Measurements from ENCODE around the gene ALG8.
"Not testable (repeated sequence)": the region's sequence is repeated elsewhere in the genome, so short reads cannot be mapped to it uniquely, and the experiment has no call there.

The ALG8 gene

DNA sequence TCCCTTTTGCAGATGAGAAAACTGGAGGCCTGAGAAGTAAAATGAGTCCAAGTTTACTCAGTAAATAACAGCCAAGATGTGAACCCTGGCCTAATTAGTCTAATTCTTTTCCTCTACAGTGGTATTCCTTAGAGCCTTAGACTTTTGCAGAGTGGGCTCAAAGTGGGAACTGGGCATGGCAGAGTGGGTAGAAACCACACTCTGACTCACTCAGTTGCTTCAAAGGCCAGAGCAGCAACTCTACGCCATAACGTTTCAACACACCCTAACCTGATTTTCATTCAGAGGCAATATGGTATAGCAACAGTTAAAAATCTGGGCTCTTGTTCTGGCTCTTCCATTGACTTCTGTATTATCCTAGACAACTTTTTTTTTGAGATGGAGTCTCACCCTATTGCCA is 73.0 kb downstream of the ALG8 start:
- peaks cover 13 to 18% of the 10 kb centered on the region in 2 donors for H3K36me3 ChIP-seq (ENCODE audit: control insufficient read depth in 1 of 2, insufficient read depth in 2 of 2, low read length in 2 of 2)
- no peaks in the 10 kb centered on the region for H3K27me3 ChIP-seq (ENCODE audit: low read depth, low read length)
- no peaks in the 10 kb centered on the region for H3K9me3 ChIP-seq (ENCODE audit: control insufficient read depth in 1 of 2, low read length in 2 of 2)
- H3K4me3 ChIP-seq (ENCODE audit: low read depth in 1 of 2, low read length in 2 of 2), result no peak overlapping the region
- no peak overlapping the region for H3K27ac ChIP-seq (ENCODE audit: low read length)
- peaks cover 0 to 6% of the 10 kb centered on the region in 2 donors for H3K4me1 ChIP-seq (ENCODE audit: control insufficient read depth in 1 of 2, insufficient read depth in 2 of 2, low read length in 2 of 2)

- no peak overlapping the region for H3K4me3 ChIP-seq (ENCODE audit: low read depth in 1 of 2, low read length in 2 of 2)
Measured at GRCh38 chr11:78065203-78065602, 74.2 kb downstream of the ALG8 start.

DNA sequence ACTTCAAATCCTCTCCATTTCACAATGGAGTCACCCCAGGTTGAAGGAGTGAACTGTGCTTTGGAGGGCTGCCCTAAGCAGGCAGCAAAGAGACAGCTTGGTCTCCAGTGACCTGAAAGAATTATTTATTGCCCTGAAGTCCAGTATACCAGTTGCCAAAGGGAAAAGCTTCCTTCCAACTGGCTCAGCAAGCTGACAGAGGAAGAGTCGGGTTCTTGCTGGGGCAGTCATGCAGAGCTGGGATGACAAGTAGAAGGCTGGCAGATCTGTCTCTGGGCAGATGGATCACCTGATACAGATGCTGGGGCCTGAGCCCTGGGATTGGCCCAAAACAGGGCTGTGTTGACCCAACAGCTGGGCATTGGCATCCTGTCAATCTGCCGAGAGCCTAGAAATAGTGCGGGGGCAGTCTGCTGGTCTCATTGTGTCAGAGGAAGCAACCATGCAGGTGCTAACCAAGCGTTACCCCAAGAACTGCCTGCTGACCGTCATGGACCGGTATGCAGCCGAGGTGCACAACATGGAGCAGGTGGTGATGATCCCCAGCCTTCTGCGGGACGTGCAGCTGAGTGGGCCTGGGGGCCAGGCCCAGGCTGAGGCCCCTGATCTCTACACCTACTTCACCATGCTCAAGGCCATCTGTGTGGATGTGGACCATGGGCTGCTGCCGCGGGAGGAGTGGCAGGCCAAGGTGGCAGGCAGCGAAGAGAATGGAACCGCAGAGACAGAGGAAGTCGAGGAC is 75.8 kb downstream of the ALG8 start, which contains the start of gene THRSP:
Gene THRSP (plus strand): TSS at position 422 of the 742 bp plus-strand sequence. CDS start 21 bp downstream, at position 443.
- no peak within 1 kb of the TSS for H3K4me3 ChIP-seq (ENCODE audit: low read depth in 1 of 2, low read length in 2 of 2)
- no peak within 1 kb of the TSS for H3K27ac ChIP-seq (ENCODE audit: low read length)
- H3K36me3 ChIP-seq (ENCODE audit: control insufficient read depth in 1 of 2, insufficient read depth in 2 of 2, low read length in 2 of 2), result peaks cover 0 to 2% of the 10 kb centered on the region in 2 donors
- no peaks in the 10 kb centered on the region for H3K4me1 ChIP-seq (ENCODE audit: control insufficient read depth in 1 of 2, insufficient read depth in 2 of 2, low read length in 2 of 2)
- H3K27me3 ChIP-seq (ENCODE audit: low read depth, low read length), result no peaks in the 10 kb centered on the region
- no peaks in the 10 kb centered on the region for H3K9me3 ChIP-seq (ENCODE audit: control insufficient read depth in 1 of 2, low read length in 2 of 2)

More at GRCh38 chr11:78065203-78065602, 74.2 kb downstream of the ALG8 start:
- Histone ChIP-seq H3K36me3 (ENCODE audit: control insufficient read depth in 1 of 2, insufficient read depth in 2 of 2, low read length in 2 of 2) (peaks cover 3 to 11% of the 10 kb centered on the region in 2 donors), H3K27me3 (ENCODE audit: low read depth, low read length) (no peaks in the 10 kb centered on the region), H3K9me3 (ENCODE audit: control insufficient read depth in 1 of 2, low read length in 2 of 2) (no peaks in the 10 kb centered on the region), H3K4me1 (ENCODE audit: control insufficient read depth in 1 of 2, insufficient read depth in 2 of 2, low read length in 2 of 2) (peaks cover 0 to 6% of the 10 kb centered on the region in 2 donors), H3K27ac (ENCODE audit: low read length) (no peak overlapping the region)

- Histone ChIP-seq H3K4me1 (ENCODE audit: control insufficient read depth in 1 of 2, insufficient read depth in 2 of 2, low read length in 2 of 2) (no peaks in the 10 kb centered on the region), H3K27ac (ENCODE audit: low read length) (no peak overlapping the region), H3K9me3 (ENCODE audit: control insufficient read depth in 1 of 2, low read length in 2 of 2) (no peaks in the 10 kb centered on the region), H3K4me3 (ENCODE audit: low read depth in 1 of 2, low read length in 2 of 2) (no peak overlapping the region), H3K27me3 (ENCODE audit: low read depth, low read length) (no peaks in the 10 kb centered on the region), H3K36me3 (ENCODE audit: control insufficient read depth in 1 of 2, insufficient read depth in 2 of 2, low read length in 2 of 2) (no peaks in the 10 kb centered on the region)
Measured at GRCh38 chr11:78062671-78063070, 76.8 kb downstream of the ALG8 start.

DNA sequence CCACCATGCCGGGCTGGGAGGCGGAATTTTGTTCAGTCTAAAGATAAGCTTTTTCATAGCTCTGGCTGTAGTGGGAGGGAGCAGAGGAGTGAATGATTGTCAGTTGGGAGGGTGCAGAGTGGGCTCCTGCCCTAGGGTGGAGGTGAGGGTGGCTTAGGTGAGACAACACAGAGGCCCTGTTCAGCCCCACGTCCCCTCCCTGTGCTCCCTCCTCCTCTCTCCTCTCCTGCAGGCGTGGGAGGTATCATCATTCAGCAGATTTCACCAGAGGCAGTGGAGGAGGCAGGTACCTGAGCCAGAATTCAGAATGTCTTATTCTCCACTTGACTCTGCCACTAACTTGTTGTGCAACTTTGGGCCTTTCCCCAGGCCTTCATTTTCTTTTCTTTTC is 77.5 kb downstream of the ALG8 start:
- H3K36me3 ChIP-seq (ENCODE audit: control insufficient read depth in 1 of 2, insufficient read depth in 2 of 2, low read length in 2 of 2), result no peaks in the 10 kb centered on the region
- H3K27me3 ChIP-seq (ENCODE audit: low read depth, low read length), result no peaks in the 10 kb centered on the region
- no peak overlapping the region for H3K27ac ChIP-seq (ENCODE audit: low read length)
- no peaks in the 10 kb centered on the region for H3K4me1 ChIP-seq (ENCODE audit: control insufficient read depth in 1 of 2, insufficient read depth in 2 of 2, low read length in 2 of 2)
- no peak overlapping the region for H3K4me3 ChIP-seq (ENCODE audit: low read depth in 1 of 2, low read length in 2 of 2)
- H3K9me3 ChIP-seq (ENCODE audit: control insufficient read depth in 1 of 2, low read length in 2 of 2), result no peaks in the 10 kb centered on the region

- Histone ChIP-seq H3K27ac (ENCODE audit: low read length) (no peak overlapping the region), H3K36me3 (ENCODE audit: control insufficient read depth in 1 of 2, insufficient read depth in 2 of 2, low read length in 2 of 2) (no peaks in the 10 kb centered on the region), H3K9me3 (ENCODE audit: control insufficient read depth in 1 of 2, low read length in 2 of 2) (no peaks in the 10 kb centered on the region), H3K4me1 (ENCODE audit: control insufficient read depth in 1 of 2, insufficient read depth in 2 of 2, low read length in 2 of 2) (no peaks in the 10 kb centered on the region), H3K4me3 (ENCODE audit: low read depth in 1 of 2, low read length in 2 of 2) (no peak overlapping the region), H3K27me3 (ENCODE audit: low read depth, low read length) (no peaks in the 10 kb centered on the region)
Measured at GRCh38 chr11:78061088-78061920, 78.1 kb downstream of the ALG8 start.

DNA sequence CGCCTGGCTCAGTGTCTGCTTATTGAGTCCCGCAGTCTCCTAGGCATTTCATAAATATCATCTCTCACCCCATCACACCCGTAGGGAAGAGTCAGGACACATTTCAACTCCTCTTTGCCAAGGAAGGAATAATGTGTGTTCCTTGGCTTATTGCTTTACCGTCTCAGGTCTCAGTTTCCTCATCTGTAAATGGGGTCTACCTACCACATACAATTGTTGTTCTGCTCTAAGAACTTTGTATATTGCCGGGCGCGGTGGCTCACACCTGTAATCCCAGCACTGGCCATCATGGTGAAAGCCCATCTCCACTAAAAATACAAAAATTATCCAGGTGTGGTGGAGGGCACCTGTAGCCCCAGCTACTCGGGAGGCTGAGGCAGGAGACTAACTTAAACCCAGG is 78.9 kb downstream of the ALG8 start:
- Histone ChIP-seq H3K27ac (ENCODE audit: low read length) (no peak overlapping the region), H3K9me3 (ENCODE audit: control insufficient read depth in 1 of 2, low read length in 2 of 2) (no peaks in the 10 kb centered on the region), H3K4me1 (ENCODE audit: control insufficient read depth in 1 of 2, insufficient read depth in 2 of 2, low read length in 2 of 2) (no peaks in the 10 kb centered on the region), H3K4me3 (ENCODE audit: low read depth in 1 of 2, low read length in 2 of 2) (no peak overlapping the region), H3K27me3 (ENCODE audit: low read depth, low read length) (no peaks in the 10 kb centered on the region), H3K36me3 (ENCODE audit: control insufficient read depth in 1 of 2, insufficient read depth in 2 of 2, low read length in 2 of 2) (no peaks in the 10 kb centered on the region)

DNA sequence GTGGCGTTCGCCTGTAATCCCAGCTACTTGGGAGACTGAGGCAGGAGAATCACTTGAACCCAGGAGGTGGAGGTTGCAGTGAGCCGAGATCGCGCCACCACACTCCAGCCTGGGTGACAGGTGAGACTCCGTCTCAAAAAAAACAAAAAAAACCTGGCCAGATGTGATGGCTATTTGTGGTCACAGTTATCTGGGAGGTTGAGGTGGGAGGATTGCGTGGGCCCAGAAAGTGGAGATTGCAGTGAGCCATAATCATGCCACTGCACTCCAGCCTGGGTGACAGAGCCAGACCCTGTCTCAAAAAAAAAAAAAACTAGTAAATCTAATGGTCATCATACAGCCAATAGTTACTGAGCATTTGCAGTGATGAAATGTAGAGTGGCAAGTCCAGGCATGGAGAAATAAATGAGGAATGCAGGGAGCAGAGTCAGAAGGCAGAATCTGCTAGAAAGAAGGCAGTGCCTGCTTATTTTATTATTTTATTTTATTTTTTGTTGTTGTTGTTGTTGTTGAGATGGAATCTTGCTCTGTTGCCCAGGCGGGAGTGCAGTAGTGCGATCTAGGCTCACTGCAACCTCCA is 79.6 kb downstream of the ALG8 start:
- H3K4me3 ChIP-seq (ENCODE audit: low read depth in 1 of 2, low read length in 2 of 2); H3K27ac ChIP-seq (ENCODE audit: low read length); H3K4me1 ChIP-seq (ENCODE audit: control insufficient read depth in 1 of 2, insufficient read depth in 2 of 2, low read length in 2 of 2); H3K9me3 ChIP-seq (ENCODE audit: control insufficient read depth in 1 of 2, low read length in 2 of 2); H3K36me3 ChIP-seq (ENCODE audit: control insufficient read depth in 1 of 2, insufficient read depth in 2 of 2, low read length in 2 of 2); H3K27me3 ChIP-seq (ENCODE audit: low read depth, low read length): not testable (repeated sequence)

- no peaks in the 10 kb centered on the region for H3K36me3 ChIP-seq (ENCODE audit: control insufficient read depth in 1 of 2, insufficient read depth in 2 of 2, low read length in 2 of 2)
- H3K27ac ChIP-seq (ENCODE audit: low read length), result no peak overlapping the region
- H3K4me3 ChIP-seq (ENCODE audit: low read depth in 1 of 2, low read length in 2 of 2), result no peak overlapping the region
- H3K27me3 ChIP-seq (ENCODE audit: low read depth, low read length), result no peaks in the 10 kb centered on the region
- H3K4me1 ChIP-seq (ENCODE audit: control insufficient read depth in 1 of 2, insufficient read depth in 2 of 2, low read length in 2 of 2), result no peaks in the 10 kb centered on the region
- no peaks in the 10 kb centered on the region for H3K9me3 ChIP-seq (ENCODE audit: control insufficient read depth in 1 of 2, low read length in 2 of 2)
Measured at GRCh38 chr11:78057462-78058055, 81.9 kb downstream of the ALG8 start.

GRCh38 chr11:78056093-78056492 is 83.3 kb downstream of the ALG8 start:
- H3K27ac ChIP-seq (ENCODE audit: low read length), result no peak overlapping the region
- H3K27me3 ChIP-seq (ENCODE audit: low read depth, low read length), result no peaks in the 10 kb centered on the region
- H3K4me3 ChIP-seq (ENCODE audit: low read depth in 1 of 2, low read length in 2 of 2), result no peak overlapping the region
- no peaks in the 10 kb centered on the region for H3K9me3 ChIP-seq (ENCODE audit: control insufficient read depth in 1 of 2, low read length in 2 of 2)
- H3K36me3 ChIP-seq (ENCODE audit: control insufficient read depth in 1 of 2, insufficient read depth in 2 of 2, low read length in 2 of 2), result no peaks in the 10 kb centered on the region
- no peaks in the 10 kb centered on the region for H3K4me1 ChIP-seq (ENCODE audit: control insufficient read depth in 1 of 2, insufficient read depth in 2 of 2, low read length in 2 of 2)

- H3K27me3 ChIP-seq (ENCODE audit: low read depth, low read length), result no peaks in the 10 kb centered on the region
- no peaks in the 10 kb centered on the region for H3K4me1 ChIP-seq (ENCODE audit: control insufficient read depth in 1 of 2, insufficient read depth in 2 of 2, low read length in 2 of 2)
- H3K9me3 ChIP-seq (ENCODE audit: control insufficient read depth in 1 of 2, low read length in 2 of 2), result no peaks in the 10 kb centered on the region
- H3K4me3 ChIP-seq (ENCODE audit: low read depth in 1 of 2, low read length in 2 of 2), result no peak overlapping the region
- no peaks in the 10 kb centered on the region for H3K36me3 ChIP-seq (ENCODE audit: control insufficient read depth in 1 of 2, insufficient read depth in 2 of 2, low read length in 2 of 2)
- H3K27ac ChIP-seq (ENCODE audit: low read length), result no peak overlapping the region
Measured at GRCh38 chr11:78054971-78055370, 84.5 kb downstream of the ALG8 start.

Measured in muscle layer of duodenum (tissue), 2 donors.